GM12865 (cell line): ENCODE measurements around the gene TRIAP1.

Source experiments
- DNase-seq: peaks from one replicate; pipeline ENCODE4 v3.0.0; 2010; ENCODE audit warnings: low read depth
- H3K4me3 ChIP-seq: 2 replicates; pipeline ENCODE4 v1.5.1; 2011; ENCODE audit warnings: mild to moderate bottlenecking, low read depth, low read length, control low read depth
- CTCF ChIP-seq: IDR thresholded peaks from 2 replicates; pipeline ENCODE4 v1.5.1; 2011; ENCODE audit warnings: low read length, control low read depth, low read depth, inconsistent platforms; ENCODE audit not compliant: insufficient read depth; ENCODE audit errors: missing control alignments

The TRIAP1 gene

DNA sequence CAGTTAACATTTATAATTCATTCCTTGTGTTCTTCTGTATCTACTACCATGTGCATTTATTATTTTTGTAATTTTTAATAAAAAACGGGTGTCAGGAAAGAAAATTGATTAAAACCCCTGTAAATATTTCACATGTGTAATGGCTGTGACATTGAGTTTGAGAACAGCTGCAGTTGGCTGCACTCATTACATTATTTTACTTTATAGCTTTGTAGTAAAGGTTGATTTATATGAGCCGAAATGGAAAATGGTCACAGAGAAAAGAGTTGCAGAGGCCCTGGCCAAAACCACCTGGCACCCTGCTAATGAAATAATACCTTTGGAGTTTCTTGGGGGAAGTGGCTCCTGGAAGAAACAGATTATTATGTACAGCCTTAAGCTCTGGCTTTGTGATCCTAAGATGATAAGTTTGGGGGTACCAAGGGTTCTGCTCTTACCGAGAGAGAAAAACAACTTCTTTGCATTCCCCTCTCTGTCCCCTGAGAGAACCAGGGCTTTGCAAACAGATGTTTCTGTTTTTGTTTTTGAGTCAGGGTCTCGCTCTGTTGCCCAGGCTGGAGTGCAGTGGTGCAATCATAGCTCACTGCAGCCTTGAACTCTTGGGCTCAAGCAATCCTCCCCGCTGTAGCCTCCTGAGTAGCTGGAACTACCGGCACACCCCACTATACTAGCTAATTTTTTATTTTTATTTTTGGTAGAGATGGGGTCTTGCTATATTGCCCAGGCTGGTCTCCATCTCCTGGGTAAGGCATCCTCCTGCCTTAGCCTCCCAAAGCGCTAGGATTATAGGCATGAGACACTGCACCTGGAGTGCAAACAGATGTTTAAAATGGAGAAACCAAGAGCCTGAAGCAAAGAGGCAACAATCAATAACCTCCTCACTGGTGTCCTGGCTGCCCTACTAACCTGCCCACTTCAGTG, 40.0 kb upstream of the TRIAP1 start:
- no peak for TF ChIP-seq CTCF
- no peak for DNase-seq
- no peak overlapping the region for H3K4me3 ChIP-seq

- TF ChIP-seq CTCF = no peak
- no peak overlapping the region for H3K4me3 ChIP-seq
- DNase-seq = no peak
Measured at GRCh38 chr12:120483621-120484020, 37.4 kb upstream of the TRIAP1 start.

DNA sequence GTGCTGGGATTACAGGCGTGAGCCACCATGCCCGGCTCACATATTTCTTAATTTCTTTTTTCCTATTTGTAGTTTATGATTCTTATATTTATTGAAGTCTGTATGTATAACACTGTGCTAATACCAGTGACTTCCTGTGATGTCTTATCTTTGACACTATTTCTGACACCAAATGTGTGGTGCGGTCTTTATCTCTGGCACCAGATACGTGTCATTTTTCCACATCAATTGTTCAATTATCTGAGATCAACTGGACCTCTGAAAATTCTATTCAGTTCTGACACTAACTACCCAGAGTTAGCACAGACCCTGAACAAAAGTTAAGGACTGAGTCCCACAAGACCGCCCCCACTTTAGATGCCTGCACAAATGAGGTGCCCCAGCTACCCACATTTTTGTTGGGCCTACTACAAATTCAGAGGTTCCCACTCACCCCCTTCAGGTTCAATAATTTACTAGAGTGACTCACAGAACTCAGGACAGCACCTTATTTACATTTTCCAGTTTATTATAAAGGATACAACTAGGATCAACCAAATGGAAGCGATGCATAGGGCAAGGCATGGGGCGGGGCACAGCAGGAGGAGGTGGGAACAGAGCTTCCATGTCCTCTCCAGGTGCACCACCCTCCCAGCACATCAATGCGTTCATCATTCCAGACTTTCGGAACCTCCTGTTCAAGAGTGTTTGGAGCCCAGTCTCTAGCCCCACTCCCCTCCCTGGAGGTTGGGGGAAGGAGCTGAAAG, 35.0 kb upstream of the TRIAP1 start:
- TF ChIP-seq CTCF = no peak
- H3K4me3 ChIP-seq = no peak overlapping the region
- DNase-seq = no peak

DNA sequence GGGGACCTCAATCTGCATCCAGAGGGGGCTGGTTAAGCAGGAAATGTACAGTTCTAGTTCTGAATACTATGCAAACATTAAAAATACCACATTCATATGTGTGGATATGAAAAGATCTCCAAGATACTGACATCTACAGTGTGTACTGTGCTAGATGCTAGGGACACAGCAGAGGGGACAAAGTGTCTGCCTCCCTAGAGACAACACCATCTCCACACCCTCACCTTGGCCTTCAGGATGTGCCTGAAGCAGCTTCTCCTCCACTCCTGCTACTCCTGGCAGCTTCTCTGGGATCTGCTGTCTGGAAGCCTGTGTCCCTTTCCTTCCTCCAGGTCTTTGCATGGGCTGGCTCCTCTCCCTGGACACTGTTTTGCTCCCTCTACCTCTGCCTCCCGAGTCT, 34.0 kb upstream of the TRIAP1 start:
- H3K4me3 ChIP-seq = no peak overlapping the region
- no peak for TF ChIP-seq CTCF

GRCh38 chr12:120479458-120479857, 33.3 kb upstream of the TRIAP1 start:
- no peak overlapping the region for H3K4me3 ChIP-seq
- no peak for TF ChIP-seq CTCF
- no peak for DNase-seq

More for the DNA sequence above, 34.0 kb upstream of the TRIAP1 start:
- no peak for DNase-seq

DNA sequence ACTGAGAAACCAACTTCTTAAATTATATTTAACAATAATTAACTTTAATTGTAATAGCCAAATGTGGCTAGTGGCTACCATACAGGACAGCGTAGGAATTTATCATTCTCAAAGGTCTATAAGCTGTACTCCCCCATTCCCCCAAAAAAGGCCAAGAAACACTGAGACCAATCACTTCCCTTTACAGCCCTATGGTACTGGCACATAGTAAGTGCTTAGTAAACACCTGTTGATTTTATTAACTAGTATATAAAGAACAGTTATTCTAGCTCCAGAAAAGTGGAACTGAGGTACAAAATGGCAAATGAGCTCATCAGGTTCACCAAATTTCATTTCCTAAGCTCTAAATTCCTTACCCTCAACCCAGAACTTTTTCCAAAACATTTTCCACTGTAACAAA, 29.5 kb upstream of the TRIAP1 start:
- no peak for TF ChIP-seq CTCF
- DNase-seq = no peak

More for the DNA sequence above, 29.5 kb upstream of the TRIAP1 start:
- no peak overlapping the region for H3K4me3 ChIP-seq
